ENCODE results near the gene RIPOR2. TPM values are rescaled to one million over a fixed set of nuclear protein-coding genes. Genes with fewer than 3 reads are reported as not detected.

Gene RIPOR2
- total and polyA plus RNA-seq, 2 donors from 2014 or later, result 1.7 to 24.2 TPM

DNA sequence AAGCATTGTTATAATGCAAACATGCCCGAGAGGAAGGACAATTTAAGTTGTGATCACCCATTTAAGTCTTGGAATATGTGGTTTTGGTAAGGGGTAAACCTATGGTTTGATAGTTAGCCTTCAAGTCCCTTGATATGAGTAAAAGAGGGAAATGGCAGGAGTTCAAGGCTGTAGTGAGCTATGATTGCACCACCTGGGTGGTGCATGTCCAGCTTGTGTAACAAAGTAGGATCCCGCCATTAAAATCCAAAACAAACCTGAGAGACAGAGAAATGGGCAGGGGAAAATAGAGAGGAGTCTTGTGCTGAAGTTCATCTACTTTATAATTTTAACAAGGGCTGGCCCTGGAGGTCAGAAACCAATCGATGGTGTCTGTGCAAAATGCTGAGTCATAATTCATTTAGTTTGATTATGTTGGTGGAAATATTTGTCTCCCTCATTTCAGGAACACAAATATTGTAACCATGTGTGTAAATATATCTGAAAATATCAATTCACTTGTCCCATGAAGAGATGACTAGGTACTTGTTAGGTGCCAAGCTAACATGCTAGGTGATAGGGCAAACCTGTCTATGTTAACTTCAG lies 113.8 kb downstream of the RIPOR2 start:
- Histone ChIP-seq H3K27me3 (ENCODE audit: control insufficient read depth, insufficient read depth, low read length) (no peaks in the 10 kb centered on the region), H3K4me1 (ENCODE audit: control insufficient read depth in 2 of 3, insufficient read depth in 2 of 3, low read depth in 1 of 3, low read length in 3 of 3) (no peaks in the 10 kb centered on the region), H3K9me3 (ENCODE audit: control insufficient read depth in 2 of 3, insufficient read depth in 1 of 3, low read length in 3 of 3) (no peaks in the 10 kb centered on the region), H3K36me3 (ENCODE audit: control insufficient read depth in 2 of 3, insufficient read depth in 3 of 3, low read length in 3 of 3) (no peaks in the 10 kb centered on the region), H3K9ac (ENCODE audit: low read length in 3 of 3) (no peak overlapping the region), H3K27ac (ENCODE audit: low read depth in 2 of 2, low read length in 2 of 2) (no peak overlapping the region), H3K4me3 (ENCODE audit: low read length in 3 of 3) (no peak overlapping the region)
- TF ChIP-seq, protein P1, sequence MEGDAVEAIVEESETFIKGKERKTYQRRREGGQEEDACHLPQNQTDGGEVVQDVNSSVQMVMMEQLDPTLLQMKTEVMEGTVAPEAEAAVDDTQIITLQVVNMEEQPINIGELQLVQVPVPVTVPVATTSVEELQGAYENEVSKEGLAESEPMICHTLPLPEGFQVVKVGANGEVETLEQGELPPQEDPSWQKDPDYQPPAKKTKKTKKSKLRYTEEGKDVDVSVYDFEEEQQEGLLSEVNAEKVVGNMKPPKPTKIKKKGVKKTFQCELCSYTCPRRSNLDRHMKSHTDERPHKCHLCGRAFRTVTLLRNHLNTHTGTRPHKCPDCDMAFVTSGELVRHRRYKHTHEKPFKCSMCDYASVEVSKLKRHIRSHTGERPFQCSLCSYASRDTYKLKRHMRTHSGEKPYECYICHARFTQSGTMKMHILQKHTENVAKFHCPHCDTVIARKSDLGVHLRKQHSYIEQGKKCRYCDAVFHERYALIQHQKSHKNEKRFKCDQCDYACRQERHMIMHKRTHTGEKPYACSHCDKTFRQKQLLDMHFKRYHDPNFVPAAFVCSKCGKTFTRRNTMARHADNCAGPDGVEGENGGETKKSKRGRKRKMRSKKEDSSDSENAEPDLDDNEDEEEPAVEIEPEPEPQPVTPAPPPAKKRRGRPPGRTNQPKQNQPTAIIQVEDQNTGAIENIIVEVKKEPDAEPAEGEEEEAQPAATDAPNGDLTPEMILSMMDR (IDR thresholded peaks at IDR 0.05; ENCODE audit: borderline replicate concordance, extremely low read depth, insufficient read depth), result no peak
- FAIRE-seq, result no peak
- intact Hi-C loops (cut with DNase I), result no loop called here
- DNase-seq, result no peak

DNA sequence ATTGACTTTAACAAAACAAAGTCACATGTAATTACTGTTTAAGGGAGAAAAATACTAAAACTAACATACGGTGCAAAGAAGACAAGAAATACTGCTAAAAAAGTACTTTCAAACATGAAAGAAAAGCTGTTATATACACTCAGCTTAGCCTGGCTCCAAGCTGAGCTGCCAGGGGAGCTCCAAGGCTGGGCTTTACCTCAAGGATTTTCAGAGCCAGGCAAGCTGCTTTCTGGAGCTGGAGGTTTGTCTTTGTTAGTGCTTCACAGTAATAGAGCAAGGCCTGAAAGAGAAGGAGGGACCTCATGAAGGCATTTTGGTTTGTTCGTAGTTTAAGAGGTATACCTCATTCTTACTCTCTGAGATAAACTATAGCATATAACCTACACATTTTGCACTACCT lies 117.4 kb downstream of the RIPOR2 start:
- H3K27ac ChIP-seq (ENCODE audit: low read depth in 2 of 2, low read length in 2 of 2), result no peak overlapping the region
- H3K4me3 ChIP-seq (ENCODE audit: low read length in 3 of 3), result no peak overlapping the region
- no peak overlapping the region for H3K9ac ChIP-seq (ENCODE audit: low read length in 3 of 3)
- no peaks in the 10 kb centered on the region for H3K27me3 ChIP-seq (ENCODE audit: control insufficient read depth, insufficient read depth, low read length)
- no peak for DNase-seq
- H3K4me1 ChIP-seq (ENCODE audit: control insufficient read depth in 2 of 3, insufficient read depth in 2 of 3, low read depth in 1 of 3, low read length in 3 of 3), result no peaks in the 10 kb centered on the region
- TF ChIP-seq, protein P1 (IDR thresholded peaks at IDR 0.05; ENCODE audit: borderline replicate concordance, extremely low read depth, insufficient read depth), result no peak
- intact Hi-C loops (cut with DNase I), result no loop called here
- no peaks in the 10 kb centered on the region for H3K36me3 ChIP-seq (ENCODE audit: control insufficient read depth in 2 of 3, insufficient read depth in 3 of 3, low read length in 3 of 3)
- FAIRE-seq, result no peak
- no peaks in the 10 kb centered on the region for H3K9me3 ChIP-seq (ENCODE audit: control insufficient read depth in 2 of 3, insufficient read depth in 1 of 3, low read length in 3 of 3)

DNA sequence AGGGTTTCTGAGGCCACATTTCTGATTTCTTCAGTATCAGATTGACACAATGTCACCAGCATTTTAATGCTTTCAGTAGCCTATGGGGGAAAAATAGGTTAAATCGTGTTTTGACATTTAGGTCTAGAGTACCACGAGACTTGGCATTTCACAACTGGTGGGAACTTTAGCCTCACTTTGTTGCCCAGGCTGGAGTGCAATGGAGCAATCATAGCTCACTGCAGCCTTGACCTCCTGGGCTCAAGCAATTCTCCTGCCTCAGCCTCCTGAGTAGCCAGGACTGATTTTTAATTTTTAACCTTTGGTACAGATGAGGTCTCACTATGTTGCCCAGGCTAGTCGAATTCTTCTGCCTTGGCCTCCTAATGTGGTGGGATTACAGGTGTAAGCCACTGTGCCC lies 126.0 kb downstream of the RIPOR2 start:
- TF ChIP-seq, protein P1 (IDR thresholded peaks at IDR 0.05; ENCODE audit: borderline replicate concordance, extremely low read depth, insufficient read depth), result no peak
- intact Hi-C loops (cut with DNase I), result no loop called here
- Histone ChIP-seq H3K4me1 (ENCODE audit: control insufficient read depth in 2 of 3, insufficient read depth in 2 of 3, low read depth in 1 of 3, low read length in 3 of 3) (no peaks in the 10 kb centered on the region), H3K27ac (ENCODE audit: low read depth in 2 of 2, low read length in 2 of 2) (no peak overlapping the region), H3K9ac (ENCODE audit: low read length in 3 of 3) (no peak overlapping the region), H3K4me3 (ENCODE audit: low read length in 3 of 3) (no peak overlapping the region), H3K9me3 (ENCODE audit: control insufficient read depth in 2 of 3, insufficient read depth in 1 of 3, low read length in 3 of 3) (no peaks in the 10 kb centered on the region), H3K36me3 (ENCODE audit: control insufficient read depth in 2 of 3, insufficient read depth in 3 of 3, low read length in 3 of 3) (no peaks in the 10 kb centered on the region), H3K27me3 (ENCODE audit: control insufficient read depth, insufficient read depth, low read length) (no peaks in the 10 kb centered on the region)
- FAIRE-seq (no peak), DNase-seq (no peak)

- DNase-seq, result no peak
- no peaks in the 10 kb centered on the region for H3K9me3 ChIP-seq (ENCODE audit: control insufficient read depth in 2 of 3, insufficient read depth in 1 of 3, low read length in 3 of 3)
- intact Hi-C loops (cut with DNase I), result no loop called here
- no peak overlapping the region for H3K27ac ChIP-seq (ENCODE audit: low read depth in 2 of 2, low read length in 2 of 2)
- H3K4me3 ChIP-seq (ENCODE audit: low read length in 3 of 3), result no peak overlapping the region
- no peak overlapping the region for H3K9ac ChIP-seq (ENCODE audit: low read length in 3 of 3)
- H3K36me3 ChIP-seq (ENCODE audit: control insufficient read depth in 2 of 3, insufficient read depth in 3 of 3, low read length in 3 of 3), result no peaks in the 10 kb centered on the region
- no peaks in the 10 kb centered on the region for H3K4me1 ChIP-seq (ENCODE audit: control insufficient read depth in 2 of 3, insufficient read depth in 2 of 3, low read depth in 1 of 3, low read length in 3 of 3)
- TF ChIP-seq, protein P1 (IDR thresholded peaks at IDR 0.05; ENCODE audit: borderline replicate concordance, extremely low read depth, insufficient read depth), result no peak
- no peak for FAIRE-seq
- no peaks in the 10 kb centered on the region for H3K27me3 ChIP-seq (ENCODE audit: control insufficient read depth, insufficient read depth, low read length)
These were observed 128.2 kb downstream of the RIPOR2 start for GRCh38 chr6:24807584-24807983.
